HG03103 (cell line): Measurements from ENCODE around the gene ATXN7L3B.
"Not testable (repeated sequence)": the region's sequence is repeated elsewhere in the genome, so short reads cannot be mapped to it uniquely, and the experiment has no call there.

Experiments
- ATAC-seq: cut with Tn5 transposase; IDR thresholded peaks from one replicate; pipeline ENCODE4 v1.9.1; 2021; ENCODE audit warnings: low read depth; ENCODE audit not compliant: unreplicated experiment

Gene ATXN7L3B, protein sequence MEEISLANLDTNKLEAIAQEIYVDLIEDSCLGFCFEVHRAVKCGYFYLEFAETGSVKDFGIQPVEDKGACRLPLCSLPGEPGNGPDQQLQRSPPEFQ

DNA sequence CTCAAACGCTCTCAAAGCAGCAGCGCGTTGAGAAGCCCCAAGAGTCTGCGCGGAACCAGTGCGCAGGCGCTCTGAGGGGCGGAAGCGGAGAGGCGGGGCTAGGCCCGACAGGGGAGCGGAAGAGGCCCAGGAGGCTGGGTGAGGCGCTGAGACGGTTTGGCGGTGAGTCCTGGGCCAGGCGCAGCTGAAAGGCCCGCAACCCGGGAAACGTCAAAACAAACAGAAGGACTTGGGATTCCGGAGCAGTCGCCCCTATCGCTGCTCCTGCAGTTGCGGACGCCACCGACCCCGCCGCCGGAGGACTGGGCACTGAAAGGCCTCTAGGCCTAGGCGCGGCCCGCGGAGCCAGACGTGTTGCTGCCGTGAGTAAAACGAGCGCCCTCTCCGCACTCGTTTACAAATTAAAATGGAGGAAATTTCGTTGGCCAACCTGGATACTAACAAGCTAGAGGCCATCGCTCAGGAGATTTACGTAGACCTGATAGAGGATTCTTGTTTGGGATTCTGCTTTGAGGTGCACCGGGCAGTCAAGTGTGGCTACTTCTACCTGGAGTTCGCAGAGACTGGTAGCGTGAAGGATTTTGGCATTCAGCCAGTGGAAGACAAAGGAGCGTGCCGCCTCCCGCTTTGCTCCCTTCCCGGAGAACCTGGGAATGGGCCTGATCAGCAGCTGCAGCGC lies at the start of gene ATXN7L3B:
Gene ATXN7L3B (plus strand): TSS at position 129 of the 679 bp plus-strand sequence. CDS start 278 bp downstream, at position 407.
- ATAC-seq: peak; percentile 97

DNA sequence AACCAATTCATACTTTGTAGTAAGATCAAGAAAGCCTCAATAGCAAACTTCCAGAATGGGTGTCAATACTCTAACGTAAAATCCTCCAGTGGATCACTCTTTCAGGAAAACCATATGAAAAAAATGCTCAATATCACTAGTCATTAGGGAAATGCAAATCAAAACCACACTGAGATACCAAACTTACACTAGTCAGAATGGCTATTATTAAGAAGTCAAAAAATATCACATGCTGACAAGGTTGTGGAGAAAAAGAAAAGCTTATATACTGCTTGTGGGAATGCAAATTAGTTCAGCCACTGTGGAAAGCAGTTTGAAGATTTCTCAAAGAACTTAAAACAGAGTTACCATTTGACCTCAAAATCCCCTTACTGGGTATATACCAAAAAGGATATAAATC lies 49.5 kb upstream of the ATXN7L3B start:
- ATAC-seq: peak; percentile 38

DNA sequence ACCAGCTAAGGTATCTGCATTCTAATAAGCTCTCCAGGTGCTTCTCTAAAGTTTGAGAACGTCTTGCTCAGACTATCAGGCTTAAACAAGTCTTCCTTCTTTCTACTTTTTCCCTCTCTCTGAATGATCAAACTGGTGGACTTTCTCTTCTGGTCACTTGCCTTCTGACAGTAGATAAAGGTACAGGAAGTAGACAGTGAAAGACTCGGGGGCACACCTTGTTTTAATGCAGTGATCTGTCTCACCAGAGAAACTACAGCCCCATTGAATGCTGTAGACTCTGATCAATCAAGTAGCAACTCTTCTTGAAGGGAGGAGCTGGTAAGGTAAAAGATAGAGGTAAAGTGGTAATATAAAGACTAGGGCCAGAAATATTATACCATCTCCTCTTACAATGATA lies 48.1 kb upstream of the ATXN7L3B start:
- ATAC-seq: no peak

DNA sequence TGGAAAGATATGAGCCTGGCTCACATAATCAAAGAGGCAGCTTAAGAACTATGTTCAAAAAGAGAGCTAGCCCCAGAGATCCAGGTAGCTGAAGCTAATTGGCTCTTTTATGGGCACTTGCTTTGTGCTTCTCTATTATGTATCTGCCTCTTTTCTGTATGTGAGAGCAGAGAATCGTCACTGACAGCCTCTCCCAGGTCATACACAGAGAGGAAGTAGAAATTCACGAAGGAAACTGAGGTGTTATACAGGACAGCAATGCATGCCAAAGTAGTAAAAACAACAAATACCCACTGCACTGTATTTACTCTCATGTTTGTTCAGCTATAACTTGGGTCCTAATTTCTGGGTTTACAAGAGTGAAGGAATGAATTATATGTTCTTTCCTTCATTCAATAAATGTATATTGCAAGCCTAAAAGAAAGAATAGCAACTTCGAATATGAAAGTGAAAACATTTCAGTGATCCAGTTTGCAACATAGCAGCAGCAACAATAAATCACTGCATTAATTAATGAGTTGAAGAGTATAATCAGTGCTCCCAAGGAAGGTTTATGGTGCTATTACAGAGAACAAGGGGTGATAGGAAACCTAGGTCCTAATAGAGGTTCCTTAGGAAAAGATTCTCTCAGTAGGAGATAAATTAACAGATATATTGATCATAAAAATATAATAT lies 47.1 kb upstream of the ATXN7L3B start:
- peak; percentile 78 for ATAC-seq

GRCh38 chr12:74491374-74491773 lies 46.3 kb upstream of the ATXN7L3B start:
- ATAC-seq: no peak

GRCh38 chr12:74499192-74499591 lies 38.4 kb upstream of the ATXN7L3B start:
- no peak for ATAC-seq

- not testable (repeated sequence) for ATAC-seq
Measured at GRCh38 chr12:74508873-74509657, 28.6 kb upstream of the ATXN7L3B start.

DNA sequence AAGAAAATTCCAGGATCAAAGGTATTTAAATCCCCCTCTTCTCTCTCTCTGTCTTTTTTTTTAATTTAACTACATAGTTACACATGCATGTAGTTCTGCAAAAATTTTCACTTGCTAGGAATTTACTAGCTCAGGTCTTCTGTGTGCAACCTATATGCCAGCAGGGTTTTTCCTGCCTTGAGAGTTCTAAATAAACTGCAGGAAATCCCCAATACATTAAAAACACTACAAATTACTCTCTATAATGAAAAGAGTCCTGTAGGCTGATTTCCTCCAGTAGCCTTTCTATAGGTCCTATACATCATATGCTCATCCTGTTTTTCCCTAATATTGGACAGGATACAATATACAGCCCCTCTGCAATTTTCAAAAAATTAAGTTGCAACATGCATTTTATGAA lies 27.7 kb upstream of the ATXN7L3B start:
- ATAC-seq: no peak

DNA sequence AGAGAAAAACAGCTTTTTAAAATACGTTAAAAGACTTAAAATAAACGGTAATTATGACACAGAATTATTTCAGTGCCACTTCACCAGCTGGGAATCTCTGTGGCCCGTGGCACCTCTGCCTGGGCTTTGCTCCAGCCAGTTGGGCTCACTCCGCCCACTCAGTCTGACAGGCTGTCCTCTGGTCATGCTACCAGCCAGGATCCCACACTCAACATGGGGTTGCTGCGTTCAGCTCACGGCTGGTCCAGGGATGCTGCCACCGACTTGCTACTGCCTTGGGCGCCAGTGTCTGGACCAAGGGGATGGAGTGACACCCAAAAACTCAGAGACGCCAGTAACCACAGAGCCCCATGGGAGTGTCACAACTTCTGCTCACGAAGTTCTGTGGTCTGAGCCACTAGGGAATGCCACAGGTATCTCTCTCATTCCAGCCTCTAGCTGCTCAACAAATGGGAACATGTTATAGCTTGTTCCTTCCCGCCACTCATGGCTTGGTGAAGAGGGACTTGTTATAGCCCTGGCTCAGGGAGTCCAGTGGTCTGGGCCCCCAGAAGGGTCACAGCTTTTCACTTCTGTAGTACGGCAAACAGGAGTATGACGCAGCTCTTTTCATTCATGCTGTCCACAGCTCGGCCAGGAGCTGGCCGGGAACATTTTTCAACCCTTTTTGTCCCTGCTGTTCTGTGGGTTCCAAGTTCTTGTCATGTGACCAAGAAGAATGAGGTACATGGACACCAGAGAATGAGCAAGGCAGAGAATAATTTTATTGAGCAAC lies 23.4 kb upstream of the ATXN7L3B start:
- ATAC-seq: no peak

- no peak for ATAC-seq
Measured at GRCh38 chr12:74515849-74516248, 21.8 kb upstream of the ATXN7L3B start.

GRCh38 chr12:74526535-74526934 lies 11.1 kb upstream of the ATXN7L3B start:
- no peak for ATAC-seq

GRCh38 chr12:74527491-74527890 lies 10.1 kb upstream of the ATXN7L3B start:
- ATAC-seq: no peak

DNA sequence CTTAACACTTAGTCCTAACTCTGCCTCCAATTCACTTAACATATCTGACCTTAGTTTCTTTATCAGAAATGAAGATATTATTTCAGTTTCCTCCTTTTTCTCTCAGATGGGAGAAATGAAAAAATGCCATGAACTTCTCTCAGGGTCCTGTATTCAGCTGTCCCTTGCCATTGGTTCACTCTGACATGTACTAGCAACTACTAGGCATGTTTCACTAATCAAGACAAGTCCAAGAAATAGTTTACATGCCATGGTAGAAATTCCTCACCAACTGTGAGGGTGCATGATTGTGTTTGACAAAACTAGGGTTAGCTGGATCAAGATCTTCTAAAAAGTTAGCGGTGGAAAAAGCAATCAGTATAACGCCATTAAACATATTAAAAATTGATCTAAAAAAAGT lies 7.0 kb upstream of the ATXN7L3B start:
- no peak for ATAC-seq

- ATAC-seq: no peak
Measured at GRCh38 chr12:74535536-74535935, 2.1 kb upstream of the ATXN7L3B start.

GRCh38 chr12:74537126-74537706 lies 419 bp upstream of the ATXN7L3B start:
- ATAC-seq: peak; percentile 49

- no peak for ATAC-seq
Measured at GRCh38 chr12:74538491-74539258, 1.0 kb downstream of the ATXN7L3B start.

GRCh38 chr12:74539261-74539660 lies 1.6 kb downstream of the ATXN7L3B start:
- no peak for ATAC-seq

GRCh38 chr12:74539765-74540526 lies 2.3 kb downstream of the ATXN7L3B start:
- ATAC-seq: no peak

DNA sequence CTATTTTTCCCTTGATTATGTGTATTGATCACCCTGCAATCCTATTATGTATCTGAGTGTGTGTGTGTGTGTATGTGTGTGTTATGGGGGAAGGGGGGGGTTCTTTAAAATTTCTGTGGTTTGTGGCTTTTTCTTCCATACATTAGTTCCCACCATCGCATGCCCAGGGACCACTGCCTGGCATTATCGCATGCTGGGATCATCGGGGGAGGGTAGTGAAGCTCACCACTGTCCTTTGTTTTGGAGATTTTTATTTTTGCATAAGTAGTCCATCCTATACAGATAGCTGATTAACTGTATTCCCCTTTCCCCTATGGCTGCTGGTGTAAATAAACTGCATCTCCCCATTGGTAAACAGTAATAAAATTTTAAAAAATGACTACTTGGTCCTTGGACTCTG lies 3.4 kb downstream of the ATXN7L3B start:
- no peak for ATAC-seq
